Activated T-cell treated with anti-CD3 and anti-CD28 coated beads for 24 hours (primary cell): ENCODE data around the gene NLRC3.
"Not testable (repeated sequence)": the region's sequence is repeated elsewhere in the genome, so short reads cannot be mapped to it uniquely, and the experiment has no call there.

Source experiments
- DNase-seq: peaks from one replicate; pipeline ENCODE4 v3.0.0-alpha.2; 2020; ENCODE audit warnings: low read depth

The NLRC3 gene

GRCh38 chr16:3513892-3514583, 63.2 kb downstream of the NLRC3 start:
- no peak for DNase-seq

GRCh38 chr16:3511286-3512180, 65.7 kb downstream of the NLRC3 start:
- DNase-seq: no peak

- no peak for DNase-seq
These were observed 66.8 kb downstream of the NLRC3 start for GRCh38 chr16:3510416-3510815.

GRCh38 chr16:3509470-3509928, 67.7 kb downstream of the NLRC3 start:
- DNase-seq: peak; percentile 46

- no peak for DNase-seq
These were observed 68.5 kb downstream of the NLRC3 start for GRCh38 chr16:3508736-3509135.

- DNase-seq: peak; percentile 23
These were observed 73.7 kb downstream of the NLRC3 start for GRCh38 chr16:3503523-3503922.

GRCh38 chr16:3501783-3502400, 75.3 kb downstream of the NLRC3 start:
- no peak for DNase-seq

GRCh38 chr16:3501412-3501761, 75.8 kb downstream of the NLRC3 start:
- DNase-seq: not testable (repeated sequence)

GRCh38 chr16:3498988-3499387, 78.2 kb downstream of the NLRC3 start:
- DNase-seq: no peak

- DNase-seq: no peak
These were observed 79.4 kb downstream of the NLRC3 start for GRCh38 chr16:3497771-3498170.

GRCh38 chr16:3496386-3496785, 80.8 kb downstream of the NLRC3 start:
- DNase-seq: no peak

- no peak for DNase-seq
These were observed 82.0 kb downstream of the NLRC3 start, which contains the start of gene C16orf90 for GRCh38 chr16:3495176-3495575. C16orf90 (minus strand) TSS chr16:3495489; CDS start chr16:3495421, 68 bp downstream.

- no peak for DNase-seq
These were observed 82.7 kb downstream of the NLRC3 start for GRCh38 chr16:3494386-3494973.

GRCh38 chr16:3492356-3492755, 84.8 kb downstream of the NLRC3 start:
- DNase-seq: no peak

- DNase-seq: no peak
These were observed 86.1 kb downstream of the NLRC3 start for GRCh38 chr16:3490911-3491629.
